HG02642 (cell line): ENCODE results near the gene FCGR3B.
"Not testable (repeated sequence)": the region's sequence is repeated elsewhere in the genome, so short reads cannot be mapped to it uniquely, and the experiment has no call there.

Experiments
- ATAC-seq: cut with Tn5 transposase; IDR thresholded peaks from one replicate; pipeline ENCODE4 v1.9.1; 2021; ENCODE audit warnings: mild to moderate bottlenecking; ENCODE audit not compliant: unreplicated experiment, poor library complexity

Gene FCGR3B

GRCh38 chr1:161631076-161631475, at the start of gene FCGR3B:
Gene FCGR3B (minus strand): TSS chr1:161631176. CDS start chr1:161631094, 82 bp downstream.
- ATAC-seq, result no peak

- ATAC-seq, result no peak
Observed at GRCh38 chr1:161678500-161678899, 47.5 kb upstream of the FCGR3B start.

GRCh38 chr1:161676958-161677689, 46.1 kb upstream of the FCGR3B start:
- no peak for ATAC-seq

- ATAC-seq, result no peak
Observed at GRCh38 chr1:161676441-161676840, 45.5 kb upstream of the FCGR3B start.

GRCh38 chr1:161674908-161675307, 43.9 kb upstream of the FCGR3B start:
- not testable (repeated sequence) for ATAC-seq

- not testable (repeated sequence) for ATAC-seq
Observed at GRCh38 chr1:161674447-161674846, 43.5 kb upstream of the FCGR3B start.

- ATAC-seq, result not testable (repeated sequence)
Observed at GRCh38 chr1:161673437-161673836, 42.5 kb upstream of the FCGR3B start.

- ATAC-seq, result not testable (repeated sequence)
Observed at GRCh38 chr1:161671045-161672020, 40.4 kb upstream of the FCGR3B start.

GRCh38 chr1:161664689-161665088, 33.7 kb upstream of the FCGR3B start:
- ATAC-seq, result not testable (repeated sequence)

- ATAC-seq, result peak; percentile 18
Observed at GRCh38 chr1:161663569-161663968, 32.6 kb upstream of the FCGR3B start.

- ATAC-seq, result peak; percentile 67
Observed at GRCh38 chr1:161662684-161663339, 31.8 kb upstream of the FCGR3B start, which contains the start of gene FCGR2B. Gene FCGR2B (plus strand): TSS chr1:161663143. CDS start chr1:161663242, 99 bp downstream.

- ATAC-seq, result not testable (repeated sequence)
Observed at GRCh38 chr1:161661660-161662311, 30.8 kb upstream of the FCGR3B start.

- ATAC-seq, result not testable (repeated sequence)
Observed at GRCh38 chr1:161658524-161658923, 27.5 kb upstream of the FCGR3B start.

- not testable (repeated sequence) for ATAC-seq
Observed at GRCh38 chr1:161653971-161654370, 23.0 kb upstream of the FCGR3B start.

GRCh38 chr1:161653541-161653940, 22.6 kb upstream of the FCGR3B start:
- not testable (repeated sequence) for ATAC-seq

- not testable (repeated sequence) for ATAC-seq
Observed at GRCh38 chr1:161647507-161648360, 16.8 kb upstream of the FCGR3B start.

- ATAC-seq, result not testable (repeated sequence)
Observed at GRCh38 chr1:161644855-161645254, 13.9 kb upstream of the FCGR3B start.

GRCh38 chr1:161643481-161644208, 12.7 kb upstream of the FCGR3B start:
- ATAC-seq, result not testable (repeated sequence)
